Natural killer cell (primary cell): ENCODE results near the gene AQP7. TPM values are rescaled to one million over a fixed set of nuclear protein-coding genes. Genes with fewer than 3 reads are reported as not detected.
"Not testable (repeated sequence)": the region's sequence is repeated elsewhere in the genome, so short reads cannot be mapped to it uniquely, and the experiment has no call there.

Source experiments
- ATAC-seq, 3 donors: fragments of 150-1000 bp in 2 of 3; fragments of 200-7000 bp in 1 of 3; cut with Tn5 transposase; 1 replicate in 1 of 3; 2 replicates in 2 of 3; pipeline ENCODE4 v1.10.0; 2021; ENCODE audit warnings: mild to moderate bottlenecking in 2 of 3, moderate library complexity in 2 of 3
- DNase-seq, 2 donors: peaks; one replicate each; pipeline versions ENCODE4 v3.0.0 to v3.0.0-alpha.2; 2013 to 2021; ENCODE audit warnings: mixed read lengths in 1 of 2
- H3K27ac ChIP-seq: one replicate; pipeline ENCODE4 v1.5.1; 2013; ENCODE audit warnings: mild to moderate bottlenecking, low read length
- H3K27me3 ChIP-seq: one replicate; pipeline ENCODE4 v1.6.1; 2013; ENCODE audit warnings: low read length; ENCODE audit not compliant: control insufficient read depth, insufficient read depth
- H3K36me3 ChIP-seq: one replicate; pipeline ENCODE4 v1.6.1; 2013; ENCODE audit warnings: low read length; ENCODE audit not compliant: control insufficient read depth, insufficient read depth
- H3K4me1 ChIP-seq: one replicate; pipeline ENCODE4 v1.6.1; 2013; ENCODE audit warnings: low read length; ENCODE audit not compliant: control insufficient read depth, insufficient read depth
- H3K4me3 ChIP-seq: one replicate; pipeline ENCODE4 v1.5.1; 2013; ENCODE audit warnings: low read length
- H3K9me3 ChIP-seq: one replicate; pipeline ENCODE4 v1.6.1; 2013; ENCODE audit warnings: low read length; ENCODE audit not compliant: control insufficient read depth, insufficient read depth
- H3K27ac Mint-ChIP-seq, 2 donors: one replicate each; pipeline ENCODE4 v1.8.0; 2022; ENCODE audit warnings: mild to moderate bottlenecking in 2 of 2, mixed read lengths in 2 of 2, moderate library complexity in 1 of 2
- H3K27me3 Mint-ChIP-seq, 2 donors: one replicate each; pipeline ENCODE4 v1.8.0; 2022; ENCODE audit warnings: low read depth in 2 of 2, mixed read lengths in 2 of 2
- H3K36me3 Mint-ChIP-seq: one replicate; pipeline ENCODE4 v1.8.0; 2022; ENCODE audit warnings: mixed read lengths
- H3K4me1 Mint-ChIP-seq, 2 donors: one replicate each; pipeline ENCODE4 v1.8.0; 2022; ENCODE audit warnings: mixed read lengths in 2 of 2
- H3K4me3 Mint-ChIP-seq: one replicate; pipeline ENCODE4 v1.8.0; 2022; ENCODE audit warnings: mild to moderate bottlenecking, moderate library complexity, mixed read lengths
- H3K9me3 Mint-ChIP-seq, 2 donors: one replicate each; pipeline ENCODE4 v1.8.0; 2022; ENCODE audit warnings: mixed read lengths in 2 of 2
- CTCF ChIP-seq: fragments of 200-600 bp; IDR thresholded peaks from one replicate; pipeline ENCODE4 v1.8.0; 2022; ENCODE audit warnings: antibody characterized with exemption
- WGBS: methylation state at CpG from one replicate; pipeline ENCODE4 v1.1.7; 2013; ENCODE audit warnings: missing lambda C conversion rate; ENCODE audit not compliant: insufficient coverage; 5-methylcytosine and 5-hydroxymethylcytosine counted together
- intact Hi-C: fragments of 100-400 bp; cut with micrococcal nuclease; formaldehyde crosslinking; loops from one replicate; pipeline ENCODE4 v1.14.2; 2022
- total RNA-seq, 4 donors: library from RNA; stranded (reverse); fragments of 120-200 nt in 1 of 4; gene quantifications; one replicate each; pipeline versions ENCODE4 v1.2.3 to v1.2.4, GENCODE V29; 2013 to 2022

Gene AQP7
- total RNA-seq, 3 donors from 2014 or later (not counting 1 experiment from before 2014, with no cell fraction given) = not detected

DNA sequence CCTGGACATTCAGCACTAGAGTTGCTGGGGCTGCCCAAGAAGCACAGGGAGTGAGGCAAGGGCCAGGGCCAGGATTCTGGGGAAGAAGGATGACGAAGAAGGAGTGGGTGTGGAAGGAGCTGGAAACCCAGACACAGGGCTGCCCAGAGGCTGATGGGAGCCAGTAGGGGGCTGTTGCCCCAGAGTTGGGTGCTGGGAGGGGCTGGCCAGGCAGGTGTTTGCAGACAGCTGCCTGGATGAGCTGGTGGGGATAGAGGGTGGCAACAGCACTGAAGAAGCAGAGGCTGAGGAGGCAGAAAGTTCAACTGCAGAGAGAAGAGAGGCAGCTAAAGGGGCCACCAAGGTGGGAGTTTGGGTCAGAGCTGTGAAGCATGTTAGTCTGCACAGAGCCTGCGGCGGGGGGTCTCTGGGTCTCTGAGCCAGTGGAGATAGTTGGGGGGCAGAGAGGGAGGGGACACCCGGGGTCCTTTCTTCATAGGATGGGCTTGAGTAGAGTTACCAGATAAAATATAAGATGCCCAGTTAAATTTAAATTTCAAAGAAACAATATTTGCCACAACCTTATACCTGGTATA lies 2.5 kb upstream of the AQP7 start:
- no peaks in the 10 kb centered on the region for H3K4me1 ChIP-seq
- DNase-seq = no peak
- H3K27ac ChIP-seq = no peak overlapping the region
- no peak for TF ChIP-seq CTCF
- no peaks in the 10 kb centered on the region for H3K4me1 Mint-ChIP-seq
- H3K4me3 Mint-ChIP-seq = no peak overlapping the region
- no peak overlapping the region for H3K4me3 ChIP-seq
- H3K9me3 Mint-ChIP-seq = no peaks in the 10 kb centered on the region
- intact Hi-C loops = loop anchor here (10.0 kb wide), 1 partner anchor 60 kb away; no protein-coding TSS in a partner anchor
- no peak for ATAC-seq
- peaks cover 0 to 6% of the 10 kb centered on the region in 2 donors for H3K27me3 Mint-ChIP-seq
- no peaks in the 10 kb centered on the region for H3K9me3 ChIP-seq
- 90% methylated on average over 3 of the region's 4 CpGs for WGBS
- no peaks in the 10 kb centered on the region for H3K36me3 Mint-ChIP-seq
- H3K27me3 ChIP-seq = no peaks in the 10 kb centered on the region
- no peak overlapping the region for H3K27ac Mint-ChIP-seq
- no peaks in the 10 kb centered on the region for H3K36me3 ChIP-seq

DNA sequence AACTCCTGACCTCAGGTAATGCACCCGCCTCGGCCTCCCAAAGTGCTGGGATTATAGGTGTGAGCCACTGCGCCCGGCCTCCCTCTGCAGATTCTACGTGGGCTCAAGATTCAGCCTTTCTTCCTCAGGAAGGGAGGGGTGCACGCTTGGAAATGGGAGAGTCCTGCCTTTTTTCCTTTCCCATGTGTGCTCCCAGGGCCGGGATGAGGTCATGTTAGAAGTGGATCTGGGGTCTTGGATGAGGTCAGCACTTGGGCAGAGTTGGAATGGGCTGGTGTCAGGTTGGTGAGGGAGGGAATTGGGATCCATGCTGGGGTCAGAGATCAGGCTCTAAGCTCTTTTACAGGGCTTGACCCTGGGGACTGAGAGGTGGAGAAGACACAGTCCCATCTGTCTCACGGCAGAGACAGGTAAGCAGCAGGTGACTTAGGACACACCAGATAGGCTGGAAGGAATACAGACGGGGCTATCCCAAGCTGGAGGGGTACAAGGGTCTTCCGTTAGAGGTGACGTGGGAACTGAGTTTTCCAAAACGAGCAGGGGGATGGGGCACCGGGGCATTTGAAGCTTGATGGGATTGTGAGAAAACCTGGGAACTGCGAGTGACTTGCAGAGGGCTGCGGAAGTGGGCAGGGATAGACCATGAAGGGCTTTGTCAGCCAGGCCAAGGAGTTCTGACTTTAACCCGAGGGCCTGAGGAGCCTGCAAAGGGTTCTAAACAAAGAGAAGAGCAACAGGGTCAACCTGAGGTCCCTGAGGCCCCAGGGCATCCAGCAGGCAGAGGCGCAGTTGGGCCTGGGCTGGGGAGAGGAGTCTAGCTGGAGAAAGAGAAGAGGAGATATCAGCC lies 1.8 kb upstream of the AQP7 start:
- WGBS = 89% methylated on average over 17 of the region's 17 CpGs
- no peaks in the 10 kb centered on the region for H3K36me3 ChIP-seq
- no peak overlapping the region for H3K4me3 ChIP-seq
- intact Hi-C loops = loop anchor here (10.0 kb wide), 1 partner anchor 61 kb away; no protein-coding TSS in a partner anchor
- no peaks in the 10 kb centered on the region for H3K9me3 ChIP-seq
- no peak overlapping the region for H3K27ac Mint-ChIP-seq
- no peaks in the 10 kb centered on the region for H3K4me1 ChIP-seq
- TF ChIP-seq CTCF = no peak
- peaks cover 0 to 9% of the 10 kb centered on the region in 2 donors for H3K27me3 Mint-ChIP-seq
- H3K4me1 Mint-ChIP-seq = no peaks in the 10 kb centered on the region
- DNase-seq (no peak), ATAC-seq (no peak)
- H3K9me3 Mint-ChIP-seq = no peaks in the 10 kb centered on the region
- no peak overlapping the region for H3K4me3 Mint-ChIP-seq
- no peaks in the 10 kb centered on the region for H3K27me3 ChIP-seq
- no peaks in the 10 kb centered on the region for H3K36me3 Mint-ChIP-seq
- no peak overlapping the region for H3K27ac ChIP-seq

DNA sequence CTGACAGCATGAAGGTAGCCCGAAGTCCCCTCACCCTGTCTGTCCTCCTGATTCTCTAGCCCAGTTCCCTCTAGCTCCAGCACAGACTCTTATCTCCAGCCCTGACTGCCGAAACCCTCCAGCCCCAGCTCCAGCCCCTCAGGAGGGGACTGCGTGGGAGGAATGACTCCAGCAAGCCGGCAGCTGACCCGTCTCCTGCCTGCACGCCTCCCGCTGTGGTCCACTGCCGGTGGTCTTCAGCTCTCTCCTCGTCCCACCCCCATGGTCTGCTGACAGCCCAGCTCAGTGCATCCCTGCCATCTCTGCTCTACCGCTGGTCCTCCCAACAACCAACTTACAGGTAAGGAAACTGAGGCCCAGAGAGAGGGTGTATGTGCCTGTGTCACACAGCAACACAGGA lies 559 bp downstream of the AQP7 start:
- not testable (repeated sequence) for H3K9me3 Mint-ChIP-seq, H3K27ac Mint-ChIP-seq, H3K4me3 ChIP-seq, H3K27ac ChIP-seq, H3K9me3 ChIP-seq, H3K36me3 Mint-ChIP-seq, H3K27me3 Mint-ChIP-seq, H3K4me1 Mint-ChIP-seq, H3K4me1 ChIP-seq, DNase-seq, H3K27me3 ChIP-seq, H3K4me3 Mint-ChIP-seq, H3K36me3 ChIP-seq, ATAC-seq
- WGBS = 89% methylated on average over 9 of the region's 10 CpGs
- intact Hi-C loops = loop anchor here (10.0 kb wide), 1 partner anchor 63 kb away; no protein-coding TSS in a partner anchor

GRCh38 chr9:33399047-33399446 lies 3.3 kb downstream of the AQP7 start:
- H3K27ac ChIP-seq, H3K27me3 Mint-ChIP-seq, H3K36me3 ChIP-seq, H3K4me1 ChIP-seq, H3K27me3 ChIP-seq, H3K27ac Mint-ChIP-seq, DNase-seq, H3K9me3 ChIP-seq, H3K4me3 Mint-ChIP-seq, H3K36me3 Mint-ChIP-seq, H3K4me1 Mint-ChIP-seq, ATAC-seq, H3K4me3 ChIP-seq, intact Hi-C loops, H3K9me3 Mint-ChIP-seq: not testable (repeated sequence)
- WGBS = 80% methylated on average over 3 of the region's 4 CpGs

- H3K27me3 Mint-ChIP-seq = peaks cover 0 to 13% of the 10 kb centered on the region in 2 donors
- intact Hi-C loops, H3K9me3 ChIP-seq, DNase-seq, H3K27me3 ChIP-seq, H3K4me1 ChIP-seq, H3K4me3 ChIP-seq, H3K36me3 ChIP-seq, H3K4me1 Mint-ChIP-seq, ATAC-seq, H3K4me3 Mint-ChIP-seq, H3K27ac Mint-ChIP-seq, H3K36me3 Mint-ChIP-seq, H3K9me3 Mint-ChIP-seq, H3K27ac ChIP-seq: not testable (repeated sequence)
- 100% methylated on average over 1 of the region's 4 CpGs for WGBS
Observed at GRCh38 chr9:33397801-33398200, 4.6 kb downstream of the AQP7 start.

- H3K9me3 Mint-ChIP-seq, H3K27ac Mint-ChIP-seq, H3K4me3 Mint-ChIP-seq, DNase-seq, H3K9me3 ChIP-seq, H3K4me3 ChIP-seq, H3K36me3 Mint-ChIP-seq, H3K4me1 Mint-ChIP-seq, intact Hi-C loops, H3K36me3 ChIP-seq, H3K4me1 ChIP-seq, H3K27ac ChIP-seq, ATAC-seq, H3K27me3 ChIP-seq: not testable (repeated sequence)
- 92% methylated on average over 15 of the region's 15 CpGs for WGBS
- H3K27me3 Mint-ChIP-seq = peaks cover 0 to 13% of the 10 kb centered on the region in 2 donors
Observed at GRCh38 chr9:33395159-33395879, 7.0 kb downstream of the AQP7 start.
